ENCODE results near the gene GRIP1.

The GRIP1 gene

GRCh38 chr12:66599816-66600215 lies 79.1 kb downstream of the GRIP1 start:
- H4K20me1 ChIP-seq (ENCODE audit: control insufficient read depth, insufficient read depth, low read depth, low read length) = no peaks in the 10 kb centered on the region
- peak overlapping the region; percentile 53 for H3K4me3 ChIP-seq (ENCODE audit: low read length)
- TF ChIP-seq EZH2phosphoT487 (IDR thresholded peaks at IDR 0.05; ENCODE audit: borderline replicate concordance, low read length) (no peak), CTCF (IDR thresholded peaks at IDR 0.05; ENCODE audit: low read depth, low read length, poor library complexity, severe bottlenecking) (no peak)
- peaks cover 94% of the 10 kb centered on the region for H3K4me1 ChIP-seq (ENCODE audit: control insufficient read depth, low read length)
- peak overlapping the region; percentile 78 for H3K27ac ChIP-seq (ENCODE audit: low read depth, low read length)
- H3K4me2 ChIP-seq (ENCODE audit: low read length) = peak overlapping the region; percentile 71
- no peaks in the 10 kb centered on the region for H3K9me2 ChIP-seq (replicated peaks; ENCODE audit: control insufficient read depth, low read length)
- no peaks in the 10 kb centered on the region for H3K9me3 ChIP-seq (ENCODE audit: control insufficient read depth, insufficient read depth, low read length)
- no peaks in the 10 kb centered on the region for H3K27me3 ChIP-seq (ENCODE audit: control insufficient read depth, low read length)
- peaks cover 7% of the 10 kb centered on the region; the same call in 1 of the 2 replicates for H3F3A ChIP-seq (ENCODE audit: control insufficient read depth, insufficient read depth)
- H3K79me2 ChIP-seq (ENCODE audit: control insufficient read depth, low read length) = no peaks in the 10 kb centered on the region
- H3K36me3 ChIP-seq (ENCODE audit: control insufficient read depth, low read length) = peaks cover 16% of the 10 kb centered on the region

GRCh38 chr12:66598608-66599007 lies 80.3 kb downstream of the GRIP1 start:
- H4K20me1 ChIP-seq (ENCODE audit: control insufficient read depth, insufficient read depth, low read depth, low read length) = no peaks in the 10 kb centered on the region
- no peaks in the 10 kb centered on the region for H3K27me3 ChIP-seq (ENCODE audit: control insufficient read depth, low read length)
- no peaks in the 10 kb centered on the region for H3K9me2 ChIP-seq (replicated peaks; ENCODE audit: control insufficient read depth, low read length)
- no peak for TF ChIP-seq EZH2phosphoT487 (IDR thresholded peaks at IDR 0.05; ENCODE audit: borderline replicate concordance, low read length)
- no peak for TF ChIP-seq CTCF (IDR thresholded peaks at IDR 0.05; ENCODE audit: low read depth, low read length, poor library complexity, severe bottlenecking)
- H3K36me3 ChIP-seq (ENCODE audit: control insufficient read depth, low read length) = peaks cover 16% of the 10 kb centered on the region
- peak overlapping the region; percentile 71 for H3K4me2 ChIP-seq (ENCODE audit: low read length)
- peaks cover 7% of the 10 kb centered on the region; the same call in 1 of the 2 replicates for H3F3A ChIP-seq (ENCODE audit: control insufficient read depth, insufficient read depth)
- H3K9me3 ChIP-seq (ENCODE audit: control insufficient read depth, insufficient read depth, low read length) = no peaks in the 10 kb centered on the region
- H3K79me2 ChIP-seq (ENCODE audit: control insufficient read depth, low read length) = no peaks in the 10 kb centered on the region
- peaks cover 82% of the 10 kb centered on the region for H3K4me1 ChIP-seq (ENCODE audit: control insufficient read depth, low read length)
- peak overlapping the region; percentile 53 for H3K4me3 ChIP-seq (ENCODE audit: low read length)
- H3K27ac ChIP-seq (ENCODE audit: low read depth, low read length) = peak overlapping the region; percentile 78

GRCh38 chr12:66598079-66598478 lies 80.8 kb downstream of the GRIP1 start:
- H3K36me3 ChIP-seq (ENCODE audit: control insufficient read depth, low read length) = peaks cover 12% of the 10 kb centered on the region
- no peaks in the 10 kb centered on the region for H3K27me3 ChIP-seq (ENCODE audit: control insufficient read depth, low read length)
- no peaks in the 10 kb centered on the region for H3K79me2 ChIP-seq (ENCODE audit: control insufficient read depth, low read length)
- H3K9me2 ChIP-seq (replicated peaks; ENCODE audit: control insufficient read depth, low read length) = no peaks in the 10 kb centered on the region
- H4K20me1 ChIP-seq (ENCODE audit: control insufficient read depth, insufficient read depth, low read depth, low read length) = no peaks in the 10 kb centered on the region
- H3K4me2 ChIP-seq (ENCODE audit: low read length) = peak overlapping the region; percentile 71
- H3K27ac ChIP-seq (ENCODE audit: low read depth, low read length) = peak overlapping the region; percentile 78
- no peak for TF ChIP-seq EZH2phosphoT487 (IDR thresholded peaks at IDR 0.05; ENCODE audit: borderline replicate concordance, low read length)
- TF ChIP-seq CTCF (IDR thresholded peaks at IDR 0.05; ENCODE audit: low read depth, low read length, poor library complexity, severe bottlenecking) = no peak
- peak overlapping the region; percentile 53 for H3K4me3 ChIP-seq (ENCODE audit: low read length)
- peaks cover 82% of the 10 kb centered on the region for H3K4me1 ChIP-seq (ENCODE audit: control insufficient read depth, low read length)
- H3K9me3 ChIP-seq (ENCODE audit: control insufficient read depth, insufficient read depth, low read length) = no peaks in the 10 kb centered on the region
- H3F3A ChIP-seq (ENCODE audit: control insufficient read depth, insufficient read depth) = peaks cover 7% of the 10 kb centered on the region; the same call in 1 of the 2 replicates
